Mesendoderm (in vitro differentiated cells): Measurements from ENCODE around the gene TM9SF2.
"Not testable (repeated sequence)": the region's sequence is repeated elsewhere in the genome, so short reads cannot be mapped to it uniquely, and the experiment has no call there.

ENCODE experiments used
- DNase-seq: peaks from one replicate; pipeline ENCODE4 v3.0.0; 2013
- H2AK5ac ChIP-seq: 2 replicates; pipeline ENCODE4 v1.6.1; 2013; ENCODE audit warnings: low read length, inconsistent platforms
- H2BK120ac ChIP-seq: 2 replicates; pipeline ENCODE4 v1.6.1; 2013; ENCODE audit warnings: low read depth, mild to moderate bottlenecking, low read length, moderate library complexity, mixed read lengths
- H2BK15ac ChIP-seq: replicated peaks from 2 replicates; pipeline ENCODE4 v1.6.1; 2013; ENCODE audit warnings: low read depth, mild to moderate bottlenecking, moderate library complexity
- H2BK5ac ChIP-seq: 2 replicates; pipeline ENCODE4 v1.6.1; 2013; ENCODE audit warnings: low read length, inconsistent platforms
- H3K18ac ChIP-seq: 2 replicates; pipeline ENCODE4 v1.6.1; 2013; ENCODE audit warnings: mild to moderate bottlenecking, low read length, mixed read lengths
- H3K23ac ChIP-seq: one replicate; pipeline ENCODE4 v1.6.1; 2013; ENCODE audit warnings: low read length
- H3K27ac ChIP-seq: 2 replicates; pipeline ENCODE4 v1.5.1; 2013; ENCODE audit warnings: low read depth, mild to moderate bottlenecking, inconsistent platforms, low read length, moderate library complexity
- H3K27me3 ChIP-seq: 2 replicates; pipeline ENCODE4 v1.6.1; 2013; ENCODE audit warnings: low read length, control low read depth, mild to moderate bottlenecking, inconsistent platforms; ENCODE audit not compliant: insufficient read depth, poor library complexity
- H3K36me3 ChIP-seq: 2 replicates; pipeline ENCODE4 v1.6.1; 2013; ENCODE audit warnings: low read length, inconsistent platforms; ENCODE audit not compliant: control insufficient read depth, insufficient read depth
- H3K4ac ChIP-seq: one replicate; pipeline ENCODE4 v1.6.1; 2013; ENCODE audit warnings: low read depth, mild to moderate bottlenecking, low read length, moderate library complexity
- H3K4me1 ChIP-seq: 2 replicates; pipeline ENCODE4 v1.6.1; 2013; ENCODE audit warnings: low read depth, low read length, inconsistent platforms; ENCODE audit not compliant: control insufficient read depth
- H3K4me2 ChIP-seq: 2 replicates; pipeline ENCODE4 v1.6.1; 2013; ENCODE audit warnings: low read length
- H3K4me3 ChIP-seq: 2 replicates; pipeline ENCODE4 v1.5.1; 2013; ENCODE audit warnings: mild to moderate bottlenecking, low read length
- H3K56ac ChIP-seq: one replicate; pipeline ENCODE4 v1.6.1; 2013; ENCODE audit warnings: low read length
- H3K79me1 ChIP-seq: 2 replicates; pipeline ENCODE4 v1.6.1; 2013; ENCODE audit warnings: low read length, inconsistent platforms
- H3K79me2 ChIP-seq: 2 replicates; pipeline ENCODE4 v1.6.1; 2013; ENCODE audit warnings: mild to moderate bottlenecking, low read length; ENCODE audit not compliant: control insufficient read depth, insufficient read depth
- H3K9ac ChIP-seq: 2 replicates; pipeline ENCODE4 v1.6.1; 2013; ENCODE audit warnings: low read length, inconsistent platforms
- H4K5ac ChIP-seq: one replicate; pipeline ENCODE4 v1.6.1; 2013; ENCODE audit warnings: low read length
- H4K8ac ChIP-seq: one replicate; pipeline ENCODE4 v1.6.1; 2013; ENCODE audit warnings: low read depth, mild to moderate bottlenecking, control low read depth, low read length, moderate library complexity
- WGBS: extraction: QIAGEN DNeasy Blood & Tissue Kit; methylation state at CpG from one replicate; pipeline ENCODE4 v1.1.7; 2013; ENCODE audit warnings: low lambda C conversion rate, missing lambda C conversion rate; ENCODE audit not compliant: insufficient coverage; ENCODE audit errors: extremely low coverage; 5-methylcytosine and 5-hydroxymethylcytosine counted together

TM9SF2 gene

DNA sequence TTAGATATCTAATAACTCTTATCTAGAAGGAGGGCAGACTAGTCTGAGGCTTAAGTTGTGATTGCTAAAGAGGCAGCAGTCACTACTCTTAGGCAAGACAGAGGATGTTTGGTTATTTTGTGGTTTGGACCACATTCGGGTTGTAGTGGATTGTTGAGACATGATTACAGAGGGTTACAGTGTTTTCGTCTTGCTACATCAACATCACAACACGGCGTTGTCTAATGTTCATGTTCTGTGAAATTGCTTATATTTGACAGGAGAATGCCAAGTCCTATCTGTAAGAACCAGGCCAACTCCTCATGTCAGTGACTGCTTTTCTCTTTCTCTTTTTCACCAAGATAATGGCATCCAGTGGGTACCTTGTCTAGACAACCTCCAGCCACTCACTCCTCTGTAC lies 16.8 kb upstream of the TM9SF2 start:
- no peak for DNase-seq
- Histone ChIP-seq H3K79me1 (no peaks in the 10 kb centered on the region), H3K79me2 (no peaks in the 10 kb centered on the region), H3K56ac (no peak overlapping the region), H2BK5ac (no peak overlapping the region), H3K4me2 (no peak overlapping the region), H3K27ac (no peak overlapping the region), H3K27me3 (no peaks in the 10 kb centered on the region), H3K4ac (no peak overlapping the region), H3K4me3 (no peak overlapping the region), H3K23ac (no peak overlapping the region), H3K9ac (no peak overlapping the region), H4K8ac (no peak overlapping the region), H4K5ac (no peak overlapping the region), H2AK5ac (no peak overlapping the region), H3K18ac (no peak overlapping the region), H3K36me3 (no peaks in the 10 kb centered on the region), H3K4me1 (no peaks in the 10 kb centered on the region), H2BK120ac (no peak overlapping the region), H2BK15ac (no peak overlapping the region)
- WGBS = no CpG with 5 or more reads among the region's 4 CpGs

DNA sequence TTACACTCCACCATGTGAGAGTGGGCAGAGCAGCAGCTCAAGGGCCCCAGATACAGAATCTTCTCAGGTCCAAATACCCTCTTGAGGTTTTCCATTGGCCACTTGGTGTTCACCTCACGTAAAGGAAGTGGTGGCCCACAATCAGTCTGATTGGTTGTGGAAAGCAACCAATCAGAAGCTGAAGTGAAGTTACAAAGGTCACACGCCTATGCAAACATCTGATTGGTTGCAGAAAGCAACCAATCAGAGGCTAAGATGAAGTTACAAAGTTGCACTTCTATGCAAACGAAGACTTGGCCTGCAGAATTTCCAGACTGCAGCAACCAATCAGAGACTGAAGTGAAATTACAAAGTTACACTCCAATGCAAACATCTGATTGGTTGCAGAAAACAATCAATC lies 14.3 kb upstream of the TM9SF2 start:
- WGBS = no CpG with 5 or more reads among the region's 3 CpGs
- no peak overlapping the region for H4K8ac ChIP-seq
- no peak overlapping the region for H3K23ac ChIP-seq
- no peaks in the 10 kb centered on the region for H3K4me1 ChIP-seq
- H3K27me3 ChIP-seq = no peaks in the 10 kb centered on the region
- no peak overlapping the region for H3K9ac ChIP-seq
- H3K27ac ChIP-seq = no peak overlapping the region
- no peak overlapping the region for H2BK5ac ChIP-seq
- H3K79me2 ChIP-seq = no peaks in the 10 kb centered on the region
- no peaks in the 10 kb centered on the region for H3K79me1 ChIP-seq
- no peak for DNase-seq
- H3K18ac ChIP-seq = no peak overlapping the region
- H3K56ac ChIP-seq = no peak overlapping the region
- no peak overlapping the region for H3K4me3 ChIP-seq
- H4K5ac ChIP-seq = no peak overlapping the region
- no peak overlapping the region for H2BK120ac ChIP-seq
- H2BK15ac ChIP-seq = no peak overlapping the region
- H3K4ac ChIP-seq = no peak overlapping the region
- no peaks in the 10 kb centered on the region for H3K36me3 ChIP-seq
- no peak overlapping the region for H2AK5ac ChIP-seq
- no peak overlapping the region for H3K4me2 ChIP-seq

DNA sequence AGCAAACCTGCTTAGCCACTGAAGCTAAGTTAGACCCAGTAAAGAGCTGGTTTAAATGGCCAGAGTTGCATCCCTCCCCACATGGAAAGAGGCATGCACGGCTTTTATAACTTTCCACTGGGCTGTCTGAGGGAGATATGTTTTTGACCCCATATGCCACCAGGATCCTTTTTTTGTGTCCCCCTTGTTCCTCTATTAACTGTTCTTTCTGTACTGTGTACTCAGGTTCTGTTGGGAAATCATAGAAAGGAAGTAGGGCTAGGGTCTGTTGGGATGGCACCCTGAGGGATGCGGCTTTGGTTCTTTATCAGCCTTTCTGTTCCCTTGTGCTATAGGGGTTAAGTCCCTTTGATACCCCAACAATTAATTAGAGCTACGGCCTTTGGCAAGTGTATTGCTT lies 12.2 kb upstream of the TM9SF2 start:
- Histone ChIP-seq H3K79me1 (no peaks in the 10 kb centered on the region), H4K5ac (no peak overlapping the region), H3K23ac (no peak overlapping the region), H3K4me1 (no peaks in the 10 kb centered on the region), H2BK5ac (no peak overlapping the region), H3K79me2 (no peaks in the 10 kb centered on the region), H3K4me3 (no peak overlapping the region), H2BK15ac (no peak overlapping the region), H2AK5ac (no peak overlapping the region), H3K56ac (no peak overlapping the region), H3K27ac (no peak overlapping the region), H2BK120ac (no peak overlapping the region), H4K8ac (no peak overlapping the region), H3K18ac (no peak overlapping the region), H3K9ac (no peak overlapping the region), H3K4ac (no peak overlapping the region), H3K27me3 (no peaks in the 10 kb centered on the region), H3K4me2 (no peak overlapping the region), H3K36me3 (no peaks in the 10 kb centered on the region)
- WGBS = no CpG with 5 or more reads among the region's 3 CpGs
- DNase-seq = no peak

DNA sequence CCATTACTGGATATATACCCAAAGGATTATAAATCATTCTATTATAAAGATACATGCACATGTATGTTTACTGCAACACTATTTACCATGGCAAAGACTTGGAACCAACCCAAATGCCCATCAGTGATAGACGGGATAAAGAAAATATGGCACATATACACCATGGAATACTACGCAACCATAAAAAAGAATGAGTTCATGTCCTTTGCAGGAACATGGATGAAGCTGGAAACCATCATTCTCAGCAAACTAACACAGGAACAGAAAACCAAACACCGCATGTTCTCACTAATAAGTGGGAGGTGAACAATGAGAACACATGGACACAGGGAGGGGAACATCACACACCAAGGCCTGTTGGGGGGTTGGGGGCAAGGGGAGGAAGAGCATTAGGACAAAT lies 9.5 kb upstream of the TM9SF2 start:
- not testable (repeated sequence) for H4K8ac ChIP-seq, H2BK120ac ChIP-seq, H3K18ac ChIP-seq, H3K27me3 ChIP-seq, H3K27ac ChIP-seq, H3K4me2 ChIP-seq, H3K56ac ChIP-seq, H2BK5ac ChIP-seq, H3K79me1 ChIP-seq, H3K23ac ChIP-seq, DNase-seq, H3K4me1 ChIP-seq, H2BK15ac ChIP-seq, H3K79me2 ChIP-seq, H3K4me3 ChIP-seq, H3K36me3 ChIP-seq, H3K4ac ChIP-seq, H3K9ac ChIP-seq, H2AK5ac ChIP-seq, H4K5ac ChIP-seq
- no CpG with 5 or more reads among the region's 3 CpGs for WGBS

DNA sequence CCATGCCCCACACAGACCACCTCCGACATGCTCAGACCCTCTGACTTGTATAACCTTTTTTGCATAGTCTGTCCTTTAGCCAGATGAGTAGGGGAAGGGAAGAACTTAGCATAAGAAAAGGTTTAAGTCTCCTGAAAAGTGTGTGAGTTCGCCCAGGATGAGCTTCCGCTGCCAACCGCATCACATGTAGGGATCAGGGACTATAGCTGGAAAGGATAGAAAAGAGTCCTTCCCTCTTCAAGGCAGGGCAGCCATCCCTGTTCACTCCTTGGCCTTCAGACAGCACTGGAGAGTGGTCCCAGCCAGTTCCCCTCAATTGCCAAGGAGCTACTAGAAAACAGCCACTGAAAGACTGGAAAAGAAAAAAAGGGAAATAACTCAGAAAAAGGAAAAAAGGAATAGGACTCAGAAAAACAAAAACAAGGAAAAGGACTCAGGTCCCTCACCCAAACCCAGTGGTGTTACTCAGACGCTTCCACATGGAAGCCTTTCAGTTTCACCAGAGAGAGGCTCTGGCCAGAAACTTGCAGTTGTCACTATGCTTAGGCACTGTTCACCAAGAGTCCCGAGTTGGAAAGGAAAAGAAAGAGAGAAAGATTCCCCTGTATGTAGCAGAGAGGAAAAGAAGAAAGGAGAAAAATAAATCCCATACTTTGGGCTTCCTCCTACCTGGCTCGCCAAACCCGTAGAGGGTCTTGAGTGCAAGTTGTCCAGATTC lies 5.6 kb upstream of the TM9SF2 start:
- no peak overlapping the region for H3K9ac ChIP-seq
- H2BK5ac ChIP-seq = no peak overlapping the region
- no peak overlapping the region for H3K18ac ChIP-seq
- H3K23ac ChIP-seq = no peak overlapping the region
- no peak overlapping the region for H4K5ac ChIP-seq
- H3K79me1 ChIP-seq = no peaks in the 10 kb centered on the region
- H2BK15ac ChIP-seq = no peak overlapping the region
- H3K4ac ChIP-seq = no peak overlapping the region
- H2BK120ac ChIP-seq = no peak overlapping the region
- DNase-seq = no peak
- no peak overlapping the region for H3K4me2 ChIP-seq
- no peaks in the 10 kb centered on the region for H3K36me3 ChIP-seq
- no peak overlapping the region for H4K8ac ChIP-seq
- H3K56ac ChIP-seq = no peak overlapping the region
- WGBS = no CpG with 5 or more reads among the region's 8 CpGs
- H3K79me2 ChIP-seq = no peaks in the 10 kb centered on the region
- H2AK5ac ChIP-seq = no peak overlapping the region
- no peaks in the 10 kb centered on the region for H3K27me3 ChIP-seq
- H3K27ac ChIP-seq = no peak overlapping the region
- no peak overlapping the region for H3K4me3 ChIP-seq
- H3K4me1 ChIP-seq = peaks cover 3% of the 10 kb centered on the region
